HG03520 (cell line): ENCODE data around the gene C1QTNF5.
"Not testable (repeated sequence)": the region's sequence is repeated elsewhere in the genome, so short reads cannot be mapped to it uniquely, and the experiment has no call there.

Experiments
- ATAC-seq: cut with Tn5 transposase; IDR thresholded peaks from one replicate; pipeline ENCODE4 v1.9.1; 2021; ENCODE audit warnings: mild to moderate bottlenecking, moderate library complexity; ENCODE audit not compliant: unreplicated experiment

Gene C1QTNF5

GRCh38 chr11:119340335-119341221, at the start of gene C1QTNF5:
C1QTNF5 (minus strand) TSS chr11:119340883; CDS start chr11:119340397, 486 bp downstream.
- no peak for ATAC-seq

- no peak for ATAC-seq
These were observed 49.0 kb upstream of the C1QTNF5 start for GRCh38 chr11:119389611-119390254.

- no peak for ATAC-seq
These were observed 47.4 kb upstream of the C1QTNF5 start for GRCh38 chr11:119388103-119388502.

- no peak for ATAC-seq
These were observed 43.6 kb upstream of the C1QTNF5 start for GRCh38 chr11:119384332-119384731.

GRCh38 chr11:119382513-119382912, 41.8 kb upstream of the C1QTNF5 start:
- not testable (repeated sequence) for ATAC-seq

GRCh38 chr11:119382101-119382500, 41.4 kb upstream of the C1QTNF5 start:
- no peak for ATAC-seq

GRCh38 chr11:119381181-119381988, 40.7 kb upstream of the C1QTNF5 start, which contains the start of gene USP2:
USP2 (minus strand) TSS chr11:119381690; CDS start chr11:119373480, 8,210 bp downstream.
- ATAC-seq, result peak; percentile 99

- ATAC-seq, result no peak
These were observed 40.1 kb upstream of the C1QTNF5 start for GRCh38 chr11:119380827-119381180.

GRCh38 chr11:119380160-119380826, 39.6 kb upstream of the C1QTNF5 start:
- ATAC-seq, result no peak

- no peak for ATAC-seq
These were observed 38.3 kb upstream of the C1QTNF5 start for GRCh38 chr11:119378851-119379465.

GRCh38 chr11:119377961-119378667, 37.4 kb upstream of the C1QTNF5 start:
- ATAC-seq, result no peak

- ATAC-seq, result no peak
These were observed 36.6 kb upstream of the C1QTNF5 start for GRCh38 chr11:119377112-119377901.

GRCh38 chr11:119376197-119376847, 35.6 kb upstream of the C1QTNF5 start:
- ATAC-seq, result no peak

- ATAC-seq, result no peak
These were observed 34.9 kb upstream of the C1QTNF5 start for GRCh38 chr11:119375337-119376196.

- ATAC-seq, result no peak
These were observed 34.1 kb upstream of the C1QTNF5 start for GRCh38 chr11:119374632-119375336.

GRCh38 chr11:119373921-119374631, 33.4 kb upstream of the C1QTNF5 start:
- ATAC-seq, result no peak
